ENCODE measurements around the gene ATXN7L3.

ATXN7L3 gene

DNA sequence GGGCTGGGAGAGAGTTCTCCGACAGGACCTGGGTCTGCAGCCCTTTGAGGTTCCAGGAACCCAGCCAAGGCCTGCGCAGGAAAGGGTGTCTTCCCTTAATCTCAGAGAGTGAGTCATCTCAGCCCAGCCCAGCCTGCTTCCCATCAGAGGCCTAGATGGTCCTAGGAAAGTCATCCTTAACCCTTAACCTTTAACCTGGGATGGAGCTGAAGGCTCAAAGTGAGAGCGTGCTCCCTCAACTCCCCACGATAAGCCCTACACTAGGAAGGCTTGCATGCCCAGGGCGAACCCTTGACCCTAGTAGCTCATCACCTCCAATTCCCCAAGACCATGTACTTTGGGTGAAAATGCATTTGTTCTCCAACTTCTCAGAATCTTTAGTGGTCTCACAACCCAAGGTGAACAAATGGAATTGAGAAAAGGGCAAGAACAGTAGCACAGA lies 4.8 kb upstream of the ATXN7L3 start:
- in situ Hi-C loops (cut with MboI; ENCODE audit: low sequenced_read_pairs), result loop anchor here (25.0 kb wide), 1 partner anchor 308 kb away; the partner anchor contains the start of gene GPATCH8

DNA sequence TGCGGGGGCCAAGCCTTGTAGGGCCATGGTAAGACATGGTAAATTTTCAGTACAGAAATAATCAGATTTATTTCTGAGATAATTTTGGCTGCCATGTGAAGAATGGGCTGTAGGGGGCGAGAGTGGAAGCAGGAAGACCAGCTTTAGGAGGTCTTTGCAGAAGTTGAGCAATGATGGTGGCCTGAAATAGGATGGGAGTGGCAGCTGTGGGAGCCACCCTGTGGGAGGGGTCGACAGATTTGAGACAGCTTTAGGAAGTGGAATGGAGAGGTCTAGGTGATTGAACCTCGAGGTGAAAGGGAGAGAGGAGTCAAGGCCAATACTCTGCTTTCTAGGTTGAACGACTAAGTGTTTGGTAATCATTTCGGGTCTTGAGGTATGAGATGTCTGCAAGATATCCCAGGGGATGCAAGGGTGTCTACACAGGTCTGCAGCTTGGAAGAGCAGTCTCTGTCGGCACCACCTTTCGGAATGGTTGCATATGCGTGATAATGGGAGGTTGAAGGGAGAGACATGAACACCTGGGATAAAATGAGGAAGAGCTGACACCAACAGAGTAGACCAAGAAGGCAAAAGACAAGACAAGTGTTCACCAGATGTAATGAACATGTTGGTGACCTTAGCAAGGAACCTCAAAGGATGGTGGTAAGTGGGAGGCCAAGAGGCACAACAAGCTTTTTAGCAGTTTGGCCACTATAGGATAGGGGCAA lies 4.2 kb upstream of the ATXN7L3 start:
- in situ Hi-C loops (cut with MboI; ENCODE audit: low sequenced_read_pairs), result loop anchor here (25.0 kb wide), 1 partner anchor 308 kb away; the partner anchor contains the start of gene GPATCH8

DNA sequence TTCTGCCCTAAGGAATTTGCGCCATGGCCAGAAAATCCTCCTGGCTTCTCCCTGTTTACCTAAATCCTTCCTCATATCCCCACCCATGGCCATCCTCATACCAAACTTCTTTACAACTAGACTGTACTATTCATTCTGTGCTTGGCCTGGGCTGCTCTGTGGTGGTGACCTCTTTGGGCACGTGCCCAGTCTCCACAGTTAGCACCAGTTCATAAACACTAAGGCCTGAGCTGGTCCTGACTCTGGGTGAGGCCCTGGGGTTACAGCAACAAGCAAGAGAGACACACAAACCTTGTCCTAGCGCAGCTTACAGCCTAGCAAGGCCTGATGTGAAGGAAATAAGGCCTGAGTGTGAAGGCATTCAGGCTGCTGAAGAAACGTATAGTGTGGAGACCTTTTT lies 3.1 kb upstream of the ATXN7L3 start:
- in situ Hi-C loops (cut with MboI; ENCODE audit: low sequenced_read_pairs), result loop anchor here (25.0 kb wide), 1 partner anchor 310 kb away; the partner anchor contains the start of gene GPATCH8

DNA sequence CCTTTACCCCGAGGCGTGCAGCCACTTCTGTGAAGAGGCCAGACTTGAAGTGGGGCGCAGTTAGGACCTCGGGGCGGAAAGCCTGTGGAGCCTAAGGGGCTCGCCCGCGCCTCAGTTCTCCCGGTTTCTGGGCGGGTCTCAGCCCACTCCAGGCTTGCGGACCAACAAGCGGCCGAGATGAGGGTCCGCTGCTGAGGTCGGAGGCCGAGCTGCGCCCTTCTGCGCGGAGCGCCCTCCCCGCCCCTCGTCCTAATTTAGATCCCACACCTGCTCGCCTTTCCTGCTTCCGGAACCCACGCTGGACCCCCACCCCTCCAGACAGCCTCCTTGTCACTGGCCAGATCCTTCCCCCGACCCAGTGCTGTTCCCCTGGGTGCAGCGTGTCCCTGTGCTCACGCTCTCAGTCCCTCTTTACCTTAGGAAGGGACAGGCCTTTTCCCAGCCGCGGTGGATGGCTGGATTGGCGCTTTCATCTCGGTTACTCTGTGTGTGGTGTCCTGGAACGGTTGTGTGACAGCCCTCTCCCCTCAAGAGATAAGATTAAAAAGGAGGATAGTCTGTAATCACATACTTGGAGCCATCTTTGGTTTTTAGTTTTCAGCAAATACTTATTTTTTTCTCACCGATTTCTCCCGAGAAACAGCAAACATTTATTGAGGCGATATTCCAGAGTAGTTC lies 933 bp upstream of the ATXN7L3 start:
- in situ Hi-C loops (cut with MboI; ENCODE audit: low sequenced_read_pairs), result loop anchor here (25.0 kb wide), 1 partner anchor 312 kb away; the partner anchor contains the start of gene GPATCH8

DNA sequence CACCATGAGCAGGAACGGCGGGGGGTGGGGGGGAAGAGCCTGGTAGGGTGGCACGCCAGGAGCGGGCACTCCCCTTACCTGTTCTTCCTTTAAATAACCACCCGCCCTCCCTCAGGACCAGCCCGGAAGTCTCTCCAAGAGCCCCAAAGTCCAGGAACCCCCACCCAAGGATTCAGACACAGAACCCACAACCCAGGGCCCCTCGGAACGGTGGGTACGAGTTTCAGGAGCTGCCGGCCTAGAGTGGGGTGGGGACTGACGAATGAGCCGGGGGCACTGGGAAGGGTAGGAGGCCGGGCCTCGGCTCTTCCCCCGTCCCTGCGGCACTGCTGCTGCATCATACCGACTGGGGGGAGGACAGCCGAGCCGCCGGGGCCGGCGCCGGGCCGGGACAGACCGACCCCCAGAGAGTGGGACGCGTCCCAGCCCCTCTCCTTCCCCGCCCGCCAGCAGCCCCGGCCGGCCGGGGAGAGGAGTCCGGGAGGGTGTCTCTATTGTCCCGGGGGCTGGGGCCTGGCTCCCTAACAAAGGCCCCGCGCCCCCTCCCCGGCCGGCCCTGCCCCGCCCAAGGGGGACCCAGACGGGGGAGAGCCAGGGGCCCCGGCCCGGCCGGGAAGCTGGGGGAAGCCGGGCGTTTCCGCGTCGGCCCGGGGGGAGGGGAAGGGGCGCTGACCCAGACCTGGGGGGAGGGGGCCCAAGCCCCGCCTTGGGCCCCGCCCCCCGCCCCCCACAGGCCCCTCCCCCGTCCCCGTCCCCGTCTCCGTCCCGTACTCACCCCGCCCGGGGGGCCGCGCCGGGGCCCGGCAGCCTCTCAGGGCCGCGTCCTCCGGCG lies 747 bp downstream of the ATXN7L3 start:
- in situ Hi-C loops (cut with MboI; ENCODE audit: low sequenced_read_pairs), result no loop called here

DNA sequence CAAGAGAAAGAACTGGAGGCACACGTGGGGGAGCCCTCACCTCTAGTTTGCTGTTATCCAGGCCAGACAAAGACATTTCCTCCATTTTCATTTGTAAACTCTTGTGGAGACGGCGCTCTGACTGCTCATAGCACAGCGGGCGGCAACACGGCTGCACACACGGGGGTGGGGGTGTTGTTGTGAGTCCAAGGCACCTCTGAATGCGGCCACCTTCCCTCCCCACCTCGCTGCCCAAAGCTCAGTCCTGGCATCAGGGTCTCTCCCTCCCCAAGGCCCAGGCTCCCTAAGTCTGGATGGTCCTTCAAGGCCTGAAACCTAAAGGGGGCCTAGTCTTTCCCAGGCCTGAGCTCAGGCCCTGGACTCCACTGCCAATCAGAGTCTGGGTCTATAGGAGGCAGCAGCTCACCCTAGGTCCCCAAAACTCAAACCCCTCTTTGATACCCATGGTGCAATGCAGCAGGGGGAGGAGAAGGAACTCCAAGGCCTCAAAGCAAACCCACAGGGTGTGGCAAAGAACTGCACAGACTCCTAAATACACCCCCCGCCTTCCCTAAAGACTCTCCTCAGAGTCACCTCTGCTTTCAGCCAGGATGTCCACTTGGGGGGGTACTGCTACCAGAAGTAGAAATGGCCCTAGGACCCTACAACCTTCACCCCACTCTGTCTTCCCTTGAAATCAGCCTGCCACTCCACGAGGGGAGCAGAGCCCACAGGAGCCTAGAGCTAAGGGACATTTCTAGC lies 1.5 kb downstream of the ATXN7L3 start:
- in situ Hi-C loops (cut with MboI; ENCODE audit: low sequenced_read_pairs), result no loop called here

DNA sequence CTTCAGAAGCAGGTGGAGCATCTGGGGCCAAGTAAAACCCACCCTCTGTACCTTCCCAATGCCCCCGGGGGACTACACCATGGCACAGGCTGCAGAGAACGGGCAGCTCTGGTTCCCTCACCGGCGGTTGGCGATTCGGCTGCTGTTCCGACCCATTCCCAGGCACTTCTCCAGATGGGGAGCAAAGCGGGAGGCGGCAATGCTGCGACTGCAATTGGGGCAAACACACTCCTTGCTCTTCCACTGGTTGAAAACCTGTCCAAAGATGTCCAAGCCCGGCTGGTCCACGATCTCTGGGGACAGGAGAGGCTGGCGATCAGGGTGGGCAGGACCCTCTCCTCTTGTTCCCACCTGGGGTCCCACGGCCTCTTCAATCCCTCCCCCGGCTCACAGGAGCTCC lies 2.6 kb downstream of the ATXN7L3 start:
- in situ Hi-C loops (cut with MboI; ENCODE audit: low sequenced_read_pairs), result no loop called here

DNA sequence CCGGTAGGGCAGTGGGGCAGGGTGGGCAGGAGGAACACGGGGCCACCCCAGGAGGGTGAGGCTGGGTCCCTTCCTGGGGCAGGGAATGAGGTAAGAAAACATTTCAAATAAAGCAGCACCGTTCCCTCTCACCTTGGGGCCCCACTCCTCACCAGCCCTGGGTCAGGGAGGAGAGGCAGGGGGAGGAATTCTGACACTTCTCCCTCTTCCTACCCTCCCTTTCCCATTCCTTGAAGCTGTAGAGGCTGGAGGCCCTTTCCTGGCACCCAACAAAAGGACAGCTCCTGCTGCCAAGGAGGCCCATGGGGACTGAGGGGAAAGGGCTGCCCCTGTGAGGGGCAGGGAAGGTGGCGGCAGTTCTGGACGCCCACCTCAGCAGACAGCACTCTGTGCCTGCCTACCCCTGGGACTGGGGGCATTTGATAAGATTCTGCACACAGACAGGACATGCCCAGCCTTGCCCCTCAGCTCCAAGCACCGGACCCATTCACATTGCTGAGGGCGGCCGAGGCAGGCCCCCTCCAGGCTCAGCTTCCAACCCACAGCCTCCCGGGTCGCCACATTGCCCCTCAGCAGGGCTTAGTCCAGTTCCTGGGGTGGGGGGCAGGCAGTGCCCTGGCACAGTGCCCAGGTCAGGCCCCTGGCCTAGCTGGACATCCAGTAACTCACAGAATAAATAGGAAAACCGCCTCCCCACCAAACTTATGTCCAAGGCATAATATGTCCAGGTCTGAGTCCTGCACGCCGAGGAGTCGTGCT lies 6.2 kb downstream of the ATXN7L3 start:
- in situ Hi-C loops (cut with MboI; ENCODE audit: low sequenced_read_pairs), result no loop called here

DNA sequence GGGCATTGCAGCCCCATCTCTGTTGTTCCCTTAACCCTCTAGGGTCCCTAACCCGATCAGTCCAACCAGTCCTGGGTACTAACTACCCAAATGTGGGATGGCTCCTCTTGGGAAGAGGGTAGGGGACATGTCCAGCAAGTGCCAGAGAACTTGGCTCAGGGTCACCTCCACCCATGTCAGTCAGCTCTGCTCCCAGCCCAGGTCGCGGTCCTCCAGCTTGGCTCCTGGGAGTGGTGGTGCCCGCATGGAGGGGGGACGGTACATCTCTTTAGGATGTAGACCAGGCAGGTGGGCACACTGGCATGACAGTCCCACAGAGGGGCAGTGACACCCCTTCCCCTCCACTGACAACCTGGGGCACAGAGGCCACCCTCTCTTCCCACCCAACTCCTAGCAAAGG lies 6.9 kb downstream of the ATXN7L3 start:
- in situ Hi-C loops (cut with MboI; ENCODE audit: low sequenced_read_pairs), result no loop called here

DNA sequence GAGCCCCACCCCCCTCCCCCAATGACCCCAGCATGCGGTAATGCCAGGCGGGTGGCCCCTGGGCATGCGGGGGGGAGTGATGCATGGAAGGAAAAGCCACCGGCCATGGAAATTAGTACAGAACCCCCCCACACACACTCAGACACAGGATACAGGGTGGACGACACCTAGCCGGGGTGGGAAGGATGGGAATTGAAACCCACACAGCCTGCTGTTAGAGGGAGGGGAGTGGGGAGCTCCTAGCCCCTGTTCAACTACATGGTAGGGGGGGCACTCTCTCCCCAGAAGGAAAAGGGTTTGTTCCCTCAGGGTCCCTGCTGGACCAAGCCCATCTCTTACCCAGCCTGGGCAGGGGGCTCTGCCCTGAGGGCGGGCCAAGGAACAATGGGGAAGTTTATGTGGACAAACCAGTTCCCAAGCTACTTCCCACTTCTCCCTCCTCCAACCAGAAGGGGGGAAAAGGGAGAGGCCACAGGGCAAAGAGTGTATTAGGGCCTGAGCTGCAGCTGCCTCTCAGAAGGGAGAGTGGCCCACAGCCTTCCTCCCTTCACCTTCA lies 7.7 kb downstream of the ATXN7L3 start:
- in situ Hi-C loops (cut with MboI; ENCODE audit: low sequenced_read_pairs), result no loop called here

DNA sequence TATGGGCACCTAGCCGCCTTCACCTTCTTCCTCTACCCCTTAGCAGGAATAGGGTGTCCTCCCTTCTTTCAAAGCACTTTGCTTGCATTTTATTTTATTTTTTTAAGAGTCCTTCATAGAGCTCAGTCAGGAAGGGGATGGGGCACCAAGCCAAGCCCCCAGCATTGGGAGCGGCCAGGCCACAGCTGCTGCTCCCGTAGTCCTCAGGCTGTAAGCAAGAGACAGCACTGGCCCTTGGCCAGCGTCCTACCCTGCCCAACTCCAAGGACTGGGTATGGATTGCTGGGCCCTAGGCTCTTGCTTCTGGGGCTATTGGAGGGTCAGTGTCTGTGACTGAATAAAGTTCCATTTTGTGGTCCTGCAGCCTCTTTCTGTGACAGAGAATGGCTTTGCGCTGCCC lies 8.3 kb downstream of the ATXN7L3 start:
- in situ Hi-C loops (cut with MboI; ENCODE audit: low sequenced_read_pairs), result no loop called here

DNA sequence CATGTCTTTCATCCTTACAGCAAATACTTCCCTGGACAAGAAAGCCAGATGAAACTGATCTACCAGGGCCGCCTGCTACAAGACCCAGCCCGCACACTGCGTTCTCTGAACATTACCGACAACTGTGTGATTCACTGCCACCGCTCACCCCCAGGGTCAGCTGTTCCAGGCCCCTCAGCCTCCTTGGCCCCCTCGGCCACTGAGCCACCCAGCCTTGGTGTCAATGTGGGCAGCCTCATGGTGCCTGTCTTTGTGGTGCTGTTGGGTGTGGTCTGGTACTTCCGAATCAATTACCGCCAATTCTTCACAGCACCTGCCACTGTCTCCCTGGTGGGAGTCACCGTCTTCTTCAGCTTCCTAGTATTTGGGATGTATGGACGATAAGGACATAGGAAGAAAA lies 9.2 kb downstream of the ATXN7L3 start:
- in situ Hi-C loops (cut with MboI; ENCODE audit: low sequenced_read_pairs), result no loop called here

DNA sequence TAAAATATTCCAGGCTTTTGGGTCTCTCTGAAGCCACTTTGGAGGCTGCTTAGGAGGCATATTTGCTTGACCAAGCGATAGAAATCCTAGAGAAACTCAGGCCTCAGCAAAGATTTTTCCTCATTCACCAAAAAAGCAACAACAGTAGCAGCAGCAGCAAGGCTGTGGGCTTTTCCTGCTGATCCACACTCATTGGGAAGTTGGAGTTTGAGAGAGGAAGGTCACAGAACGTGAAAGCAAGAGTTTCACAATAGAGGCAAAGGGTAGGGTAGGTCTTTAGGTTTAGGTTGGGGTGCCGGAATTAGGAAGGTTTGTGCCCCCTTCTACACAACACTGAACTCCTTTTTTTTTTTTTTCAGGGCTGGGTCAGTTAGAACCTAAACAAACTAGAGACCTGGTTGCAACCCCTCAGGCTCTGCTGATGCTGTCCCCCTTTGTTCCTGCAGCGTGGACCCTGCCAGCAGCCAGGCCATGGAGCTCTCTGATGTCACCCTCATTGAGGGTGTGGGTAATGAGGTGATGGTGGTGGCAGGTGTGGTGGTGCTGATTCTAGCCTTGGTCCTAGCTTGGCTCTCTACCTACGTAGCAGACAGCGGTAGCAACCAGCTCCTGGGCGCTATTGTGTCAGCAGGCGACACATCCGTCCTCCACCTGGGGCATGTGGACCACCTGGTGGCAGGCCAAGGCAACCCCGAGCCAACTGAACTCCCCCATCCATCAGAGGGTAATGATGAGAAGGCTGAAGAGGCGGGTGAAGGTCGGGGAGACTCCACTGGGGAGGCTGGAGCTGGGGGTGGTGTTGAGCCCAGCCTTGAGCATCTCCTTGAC lies 10.9 kb downstream of the ATXN7L3 start:
- in situ Hi-C loops (cut with MboI; ENCODE audit: low sequenced_read_pairs), result no loop called here

DNA sequence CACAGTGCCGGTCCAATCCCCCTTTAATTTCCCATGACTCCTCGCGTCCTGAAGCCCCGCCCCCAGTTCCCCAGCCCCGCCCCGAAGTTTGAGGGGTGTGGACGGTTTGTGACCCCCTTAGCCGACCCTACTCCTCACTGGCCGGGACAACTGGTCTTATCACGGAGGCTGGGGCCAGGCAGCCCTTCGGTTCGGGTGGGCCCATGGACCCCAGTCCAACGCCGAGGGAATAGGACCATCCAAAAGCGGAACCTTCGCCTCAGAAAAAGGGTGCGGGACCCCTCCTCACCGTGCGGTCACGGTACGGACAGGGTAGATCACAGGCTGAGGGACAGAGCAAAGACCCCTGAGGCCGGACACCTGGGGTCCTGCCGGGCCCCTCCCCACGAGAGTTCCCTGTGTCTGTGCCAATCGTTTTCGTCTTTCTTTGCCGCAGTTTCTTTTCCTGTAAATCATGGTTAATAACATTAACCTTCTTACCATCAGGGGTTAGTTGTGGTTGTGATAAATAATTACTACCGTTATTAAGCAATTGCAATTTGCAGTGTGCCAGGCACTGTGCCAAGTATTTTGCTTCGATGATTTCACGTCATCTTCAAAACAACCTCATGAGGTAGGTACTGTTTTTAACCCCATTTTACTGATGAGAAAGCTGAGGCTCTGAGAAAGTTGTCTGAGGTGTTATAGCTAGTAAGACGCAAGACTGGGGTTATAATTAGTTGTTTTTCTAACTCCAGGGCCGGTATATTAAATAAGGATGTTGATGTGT lies 12.4 kb downstream of the ATXN7L3 start:
- in situ Hi-C loops (cut with MboI; ENCODE audit: low sequenced_read_pairs), result no loop called here

DNA sequence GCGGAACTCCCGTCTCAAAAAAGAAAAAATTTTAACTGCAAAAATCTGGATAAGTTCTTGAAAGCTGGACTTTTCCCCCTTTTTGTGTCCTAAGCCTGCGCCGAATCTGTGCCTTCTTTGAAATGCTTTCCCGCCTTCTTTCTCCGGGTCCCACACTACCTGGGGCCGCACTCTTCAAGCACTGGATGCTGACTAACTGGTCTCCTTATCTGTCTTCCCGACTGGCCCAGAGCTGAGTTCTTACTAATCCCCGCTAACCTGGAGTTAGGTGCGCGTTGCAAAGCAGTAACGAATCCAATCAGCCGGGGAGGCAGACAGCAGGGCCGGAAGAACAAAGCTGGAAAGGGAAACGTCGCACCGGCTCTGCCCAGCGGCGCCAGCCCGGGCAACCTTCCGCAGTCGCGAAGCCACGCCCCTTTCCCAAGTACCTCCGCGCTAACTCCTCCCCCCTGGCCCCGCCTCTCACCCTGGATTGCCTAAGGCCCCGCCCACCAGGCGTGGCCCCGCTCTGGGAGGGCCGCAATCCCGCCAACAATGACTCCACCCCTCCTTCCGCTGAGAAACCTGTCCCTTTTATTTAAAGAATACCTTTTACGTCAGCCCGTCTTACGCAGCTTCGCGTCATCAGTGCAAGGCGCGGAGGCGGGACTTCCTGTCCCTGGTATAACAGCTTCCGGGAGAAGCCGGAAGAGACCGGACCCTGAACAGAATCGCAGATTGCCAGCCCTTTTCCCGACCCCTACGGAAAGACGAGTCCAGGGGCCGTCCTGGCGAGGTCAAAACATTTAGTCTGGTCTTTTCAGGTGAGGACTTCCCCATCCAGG lies 13.2 kb downstream of the ATXN7L3 start, which contains the start of gene TMUB2:
TMUB2 (plus strand) TSS at position 666 of the 824 bp plus-strand sequence. CDS start 737 bp downstream, outside the sequence.
- in situ Hi-C loops (cut with MboI; ENCODE audit: low sequenced_read_pairs), result no loop called here

DNA sequence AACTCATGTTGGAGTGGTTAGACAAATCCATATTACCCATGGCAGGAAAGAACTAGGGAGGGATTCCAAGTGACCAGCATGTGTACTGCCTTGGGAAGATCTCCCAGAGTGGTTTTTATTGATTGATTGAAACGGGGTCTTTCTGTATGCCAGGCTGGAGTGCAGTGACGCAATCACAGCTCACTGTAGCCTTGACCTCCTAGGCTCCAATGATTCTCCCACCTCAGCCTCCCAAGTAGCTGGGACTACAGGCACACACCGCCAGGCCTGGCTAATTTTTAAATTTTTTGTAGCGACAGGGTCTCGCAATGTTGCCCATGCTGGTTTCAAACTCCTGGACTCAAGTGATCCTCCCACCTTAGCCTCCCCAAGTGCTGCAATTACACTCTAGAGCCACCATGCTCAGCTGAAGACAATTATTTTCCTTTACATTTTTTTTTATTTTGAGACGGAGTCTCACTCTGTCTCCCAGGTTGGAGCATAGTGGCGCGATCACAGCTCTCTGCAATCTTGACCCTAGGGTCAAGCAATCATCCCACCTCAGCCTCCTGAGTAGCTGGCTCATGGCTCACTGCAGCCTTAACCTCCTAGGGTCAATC lies 15.4 kb downstream of the ATXN7L3 start:
- in situ Hi-C loops (cut with MboI; ENCODE audit: low sequenced_read_pairs), result no loop called here

DNA sequence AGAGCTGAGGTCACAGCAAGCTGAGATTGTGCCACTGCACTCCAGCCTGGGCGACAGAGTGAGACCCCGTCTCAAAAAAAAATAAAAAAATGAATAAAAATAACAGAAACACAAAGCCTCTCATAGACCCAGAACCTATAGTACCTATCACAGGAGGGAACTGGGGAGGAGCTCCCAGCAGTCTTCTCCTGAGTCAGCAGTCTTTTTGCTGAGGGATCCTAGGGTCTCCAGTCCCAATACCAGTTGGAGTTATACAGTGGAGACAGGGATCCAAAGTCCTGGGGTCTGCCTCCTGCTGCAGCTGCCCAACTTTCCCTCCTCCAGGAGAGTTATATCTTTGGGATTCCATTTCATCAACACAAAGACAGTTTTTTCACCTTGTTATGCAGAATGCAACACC lies 16.7 kb downstream of the ATXN7L3 start:
- in situ Hi-C loops (cut with MboI; ENCODE audit: low sequenced_read_pairs), result no loop called here
